OCI-LY3 (cell line): Measurements from ENCODE around the gene RAD18.

Source experiments
- H2AFZ ChIP-seq: fragments of 200-600, 300-600 bp; shearing (Covaris generic); 2 replicates; pipeline ENCODE4 v1.6.0; 2014; ENCODE audit warnings: antibody characterized with exemption, low read depth, low read length
- H3K27ac ChIP-seq: fragments of 200-600, 300-600 bp; sonication (generic); 2 replicates; pipeline ENCODE4 v1.5.1; 2014; ENCODE audit warnings: mild to moderate bottlenecking, low read length, moderate library complexity, mixed read lengths
- H3K27me3 ChIP-seq: fragments of 200-600, 300-600 bp; sonication (generic); 2 replicates; pipeline ENCODE4 v1.6.1; 2014; ENCODE audit warnings: low read depth, low read length, mixed read lengths
- H3K36me3 ChIP-seq: fragments of 200-600, 300-600 bp; sonication (generic); replicated peaks from 2 replicates; pipeline ENCODE3; 2014; ENCODE audit warnings: low read depth, low read length, mixed read lengths
- H3K4me1 ChIP-seq: fragments of 300-600, 200-600 bp; sonication (generic); 2 replicates; pipeline ENCODE4 v1.6.1; 2014; ENCODE audit warnings: low read length, mixed read lengths
- H3K4me2 ChIP-seq: fragments of 200-600, 300-600 bp; sonication (generic); 2 replicates; pipeline ENCODE4 v1.6.1; 2014; ENCODE audit warnings: low read length, mixed read lengths
- H3K4me3 ChIP-seq: fragments of 300-600, 200-600 bp; sonication (generic); 2 replicates; pipeline ENCODE4 v1.5.1; 2014; ENCODE audit warnings: antibody characterized with exemption, mild to moderate bottlenecking, low read length, moderate library complexity
- H3K79me2 ChIP-seq: fragments of 300-600, 200-600 bp; shearing (Covaris generic); 2 replicates; pipeline ENCODE4 v1.6.1; 2014; ENCODE audit warnings: mild to moderate bottlenecking, low read length, mixed read lengths
- H3K9ac ChIP-seq: fragments of 300-600, 200-600 bp; shearing (Covaris generic); 2 replicates; pipeline ENCODE4 v1.6.0; 2014; ENCODE audit warnings: mild to moderate bottlenecking, low read length, moderate library complexity
- H3K9me3 ChIP-seq: fragments of 200-600, 300-600 bp; shearing (Covaris generic); 2 replicates; pipeline ENCODE4 v1.6.1; 2014; ENCODE audit warnings: low read length, mixed read lengths; ENCODE audit not compliant: insufficient read depth
- H4K20me1 ChIP-seq: fragments of 200-600, 300-600 bp; sonication (generic); 2 replicates; pipeline ENCODE4 v1.6.1; 2016; ENCODE audit warnings: low read length, mixed read lengths; ENCODE audit not compliant: insufficient read depth
- EZH2phosphoT487 ChIP-seq: fragments of 200-600 bp; shearing (Covaris generic); IDR thresholded peaks from 2 replicates; pipeline ENCODE4 v1.6.1; 2018; ENCODE audit warnings: antibody characterized with exemption, mixed run types, low read depth
- TF ChIP-seq, protein P1 (sequence below): fragments of 200-600, 300-600 bp; sonication (generic); IDR thresholded peaks from 2 replicates; pipeline ENCODE4 v1.5.1; 2014; ENCODE audit warnings: antibody characterized with exemption, low read length, low read depth

The RAD18 gene

DNA sequence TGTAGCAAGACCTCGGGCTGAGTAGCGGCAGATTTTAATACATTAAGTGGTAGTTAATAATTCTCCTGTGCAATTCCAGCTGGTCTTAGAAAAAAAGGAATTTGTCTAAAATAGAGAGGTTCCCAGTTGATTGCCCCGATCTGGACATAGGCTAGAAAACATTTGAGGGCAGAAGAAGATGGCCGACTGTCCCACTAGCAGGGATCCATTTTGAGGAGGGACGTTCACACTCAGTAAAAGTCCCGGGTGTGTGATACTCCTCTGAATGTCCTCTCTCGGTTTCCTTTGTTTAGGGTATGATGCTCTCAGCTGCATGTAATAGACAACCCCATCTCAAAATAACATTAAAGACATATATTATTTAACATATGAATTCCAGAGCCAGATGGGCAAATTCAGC is 116.0 kb downstream of the RAD18 start:
- H4K20me1 ChIP-seq = no peaks in the 10 kb centered on the region
- H3K9me3 ChIP-seq = no peaks in the 10 kb centered on the region
- no peak for TF ChIP-seq EZH2phosphoT487
- TF ChIP-seq, protein P1, sequence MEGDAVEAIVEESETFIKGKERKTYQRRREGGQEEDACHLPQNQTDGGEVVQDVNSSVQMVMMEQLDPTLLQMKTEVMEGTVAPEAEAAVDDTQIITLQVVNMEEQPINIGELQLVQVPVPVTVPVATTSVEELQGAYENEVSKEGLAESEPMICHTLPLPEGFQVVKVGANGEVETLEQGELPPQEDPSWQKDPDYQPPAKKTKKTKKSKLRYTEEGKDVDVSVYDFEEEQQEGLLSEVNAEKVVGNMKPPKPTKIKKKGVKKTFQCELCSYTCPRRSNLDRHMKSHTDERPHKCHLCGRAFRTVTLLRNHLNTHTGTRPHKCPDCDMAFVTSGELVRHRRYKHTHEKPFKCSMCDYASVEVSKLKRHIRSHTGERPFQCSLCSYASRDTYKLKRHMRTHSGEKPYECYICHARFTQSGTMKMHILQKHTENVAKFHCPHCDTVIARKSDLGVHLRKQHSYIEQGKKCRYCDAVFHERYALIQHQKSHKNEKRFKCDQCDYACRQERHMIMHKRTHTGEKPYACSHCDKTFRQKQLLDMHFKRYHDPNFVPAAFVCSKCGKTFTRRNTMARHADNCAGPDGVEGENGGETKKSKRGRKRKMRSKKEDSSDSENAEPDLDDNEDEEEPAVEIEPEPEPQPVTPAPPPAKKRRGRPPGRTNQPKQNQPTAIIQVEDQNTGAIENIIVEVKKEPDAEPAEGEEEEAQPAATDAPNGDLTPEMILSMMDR = no peak
- H3K36me3 ChIP-seq = peaks cover 4% of the 10 kb centered on the region
- H3K27ac ChIP-seq = no peak overlapping the region
- H3K4me2 ChIP-seq = no peak overlapping the region
- H3K4me3 ChIP-seq = no peak overlapping the region
- H3K27me3 ChIP-seq = no peaks in the 10 kb centered on the region
- H3K79me2 ChIP-seq = no peaks in the 10 kb centered on the region
- no peak overlapping the region for H2AFZ ChIP-seq
- H3K4me1 ChIP-seq = no peaks in the 10 kb centered on the region
- H3K9ac ChIP-seq = no peak overlapping the region

DNA sequence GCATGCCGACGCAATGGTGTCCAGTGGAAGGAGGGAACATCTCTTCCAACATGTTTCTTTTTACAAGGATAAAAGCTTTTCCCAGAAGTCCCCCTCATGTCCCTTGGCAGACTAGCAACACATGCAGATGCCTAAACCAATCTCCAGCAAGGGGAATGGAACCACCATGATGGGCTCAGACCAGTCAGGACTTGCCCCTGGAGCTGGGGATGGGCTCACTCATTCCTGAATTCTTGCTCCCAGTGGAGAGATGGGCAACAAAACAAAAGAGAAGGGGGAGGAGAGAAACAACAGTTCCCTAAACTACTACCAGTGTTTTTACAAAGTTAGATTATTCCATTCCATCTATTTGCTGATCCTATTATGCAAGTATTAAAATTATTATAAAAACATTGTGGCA is 117.1 kb downstream of the RAD18 start:
- H3K4me2 ChIP-seq = no peak overlapping the region
- H2AFZ ChIP-seq = no peak overlapping the region

DNA sequence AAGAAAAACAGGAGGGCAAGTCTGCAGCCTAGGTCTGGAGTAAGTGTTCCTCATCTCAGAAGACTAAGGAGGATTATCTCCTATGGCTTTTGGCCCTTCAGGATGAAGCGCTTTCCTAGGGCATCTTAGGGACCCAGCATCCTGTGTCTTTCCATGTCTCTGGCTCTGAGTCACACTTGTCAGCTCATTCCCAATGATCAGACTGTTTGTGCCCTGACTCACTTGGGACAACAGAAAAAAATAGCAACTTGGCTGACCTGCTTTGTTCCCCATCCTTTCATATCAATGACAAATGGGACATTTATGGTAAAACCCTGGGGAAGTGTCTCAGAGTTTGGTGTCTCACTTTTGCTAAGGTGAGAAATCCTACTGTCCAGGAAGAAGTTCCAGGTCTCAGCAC is 117.6 kb downstream of the RAD18 start:
- Histone ChIP-seq H3K9me3 (no peaks in the 10 kb centered on the region), H3K4me2 (no peak overlapping the region), H3K27me3 (no peaks in the 10 kb centered on the region), H3K36me3 (peaks cover 4% of the 10 kb centered on the region), H2AFZ (no peak overlapping the region), H3K9ac (no peak overlapping the region), H3K4me1 (no peaks in the 10 kb centered on the region), H3K27ac (no peak overlapping the region), H3K4me3 (no peak overlapping the region), H3K79me2 (no peaks in the 10 kb centered on the region), H4K20me1 (no peaks in the 10 kb centered on the region)
- no peak for TF ChIP-seq EZH2phosphoT487
- TF ChIP-seq, protein P1 = no peak

More for the DNA sequence above, 117.1 kb downstream of the RAD18 start:
- Histone ChIP-seq H3K36me3 (peaks cover 4% of the 10 kb centered on the region), H3K79me2 (no peaks in the 10 kb centered on the region), H3K4me3 (no peak overlapping the region), H3K9me3 (no peaks in the 10 kb centered on the region), H3K4me1 (no peaks in the 10 kb centered on the region), H3K27ac (no peak overlapping the region), H4K20me1 (no peaks in the 10 kb centered on the region), H3K27me3 (no peaks in the 10 kb centered on the region), H3K9ac (no peak overlapping the region)
- TF ChIP-seq, protein P1 = no peak
- no peak for TF ChIP-seq EZH2phosphoT487

DNA sequence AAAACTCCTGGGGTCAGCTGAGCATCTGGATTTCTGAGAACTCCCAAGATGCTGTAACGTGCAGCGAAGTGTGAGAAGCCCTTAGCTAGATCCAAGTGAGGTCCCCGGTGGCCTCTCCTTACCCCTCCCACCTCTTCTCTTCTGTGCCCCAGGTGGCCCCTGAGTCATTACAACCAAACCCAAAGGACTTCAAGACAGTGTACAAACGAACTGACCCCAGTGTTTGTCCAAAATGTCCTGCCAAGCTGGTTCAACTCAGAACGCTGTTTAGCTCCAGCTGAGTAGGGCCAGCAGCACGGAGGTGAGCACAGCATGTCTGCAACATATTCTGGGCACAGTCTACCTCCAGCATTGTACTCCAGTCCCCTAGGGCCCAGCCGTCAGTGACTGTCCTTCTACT is 119.9 kb downstream of the RAD18 start:
- TF ChIP-seq, protein P1 = no peak
- TF ChIP-seq EZH2phosphoT487 = no peak
- H3K4me2 ChIP-seq = no peak overlapping the region

More for the DNA sequence above, 119.9 kb downstream of the RAD18 start:
- peaks cover 4% of the 10 kb centered on the region for H3K36me3 ChIP-seq
- H3K79me2 ChIP-seq = no peaks in the 10 kb centered on the region
- H3K9me3 ChIP-seq = no peaks in the 10 kb centered on the region
- no peak overlapping the region for H2AFZ ChIP-seq
- H3K27ac ChIP-seq = no peak overlapping the region
- H3K9ac ChIP-seq = no peak overlapping the region
- H4K20me1 ChIP-seq = no peaks in the 10 kb centered on the region
- H3K27me3 ChIP-seq = no peaks in the 10 kb centered on the region
- no peak overlapping the region for H3K4me3 ChIP-seq
- no peaks in the 10 kb centered on the region for H3K4me1 ChIP-seq
